Activated T-helper 17 cell treated with anti-CD3 and anti-CD28 coated beads, Interleukin-2, amount 50 U/mL, for 72 hours (primary cell): ENCODE results near the gene OR2A5. TPM values are rescaled to one million over a fixed set of nuclear protein-coding genes. Genes with fewer than 3 reads are reported as not detected.

Experiments used
- total RNA-seq, 2 donors: library from RNA; stranded (reverse); gene quantifications; one replicate each; pipeline ENCODE4 v1.2.3, GENCODE V29; 2022

The OR2A5 gene
- total RNA-seq, 2 donors from 2014 or later: not detected

Other genes starting within 250 kb of the OR2A5 start
- 10 to 100 TPM; 19.2 to 48.0 TPM for gene TCAF1, start 146.8 kb upstream of the OR2A5 start, total RNA-seq
- gene OR2F2, start 113.7 kb upstream of the OR2A5 start, total RNA-seq: not detected
- gene OR2F1, start 94.1 kb upstream of the OR2A5 start, total RNA-seq: not detected
- gene OR6B1, start 48.6 kb upstream of the OR2A5 start, total RNA-seq: not detected
- gene OR2A25, start 20.9 kb downstream of the OR2A5 start, total RNA-seq: not detected
- not detected for gene OR2A12, start 37.3 kb downstream of the OR2A5 start, total RNA-seq
- not detected for gene OR2A2, start 60.6 kb downstream of the OR2A5 start, total RNA-seq
- gene OR2A14, start 74.2 kb downstream of the OR2A5 start, total RNA-seq: not detected
- gene CTAGE4, start 134.5 kb downstream of the OR2A5 start, total RNA-seq: 1 to 10 TPM; 1.1 to 4.2 TPM
- 1 to 10 TPM; 1.1 to 5.1 TPM for gene ARHGEF35, start 146.9 kb downstream of the OR2A5 start, total RNA-seq
- not detected for gene OR2A42, start 190.7 kb downstream of the OR2A5 start, total RNA-seq
- 1 to 10 TPM in 1 of 2 donors, under 1 TPM in 1; 0.80 to 5.3 TPM for gene OR2A7, start 215.8 kb downstream of the OR2A5 start, total RNA-seq
- under 1 TPM; 0.28 to 0.61 TPM for gene CTAGE8, start 220.3 kb downstream of the OR2A5 start, total RNA-seq